Measurements from ENCODE around the gene ITGB4. TPM values are rescaled to one million over a fixed set of nuclear protein-coding genes. Genes with fewer than 3 reads are reported as not detected.

Gene ITGB4
- total and polyA plus RNA-seq, 2 experiments from 2014 or later, result 6.1 to 9.7 TPM

- Mint-ChIP-seq H3K27ac (peak overlapping the region; percentile 18; the same call in 1 of the 2 replicates), H3K4me3 (peak overlapping the region; percentile 92), H3K27me3 (ENCODE audit: insufficient read depth, low read depth, poor library complexity) (peaks cover 50% of the 10 kb centered on the region), H3K36me3 (ENCODE audit: low read depth) (peaks cover 46% of the 10 kb centered on the region), H3K9me3 (peaks cover 4% of the 10 kb centered on the region; the same call in 2 of the 3 replicates), H3K4me1 (peaks cover 39% of the 10 kb centered on the region)
- Histone ChIP-seq H3K27me3 (ENCODE audit: insufficient read depth) (no peaks in the 10 kb centered on the region), H4K20me1 (replicated peaks; ENCODE audit: insufficient read depth) (peaks cover 18% of the 10 kb centered on the region), H3F3A (replicated peaks; ENCODE audit: low read depth) (peaks cover 31% of the 10 kb centered on the region), H3K9me2 (ENCODE audit: insufficient read depth) (no peaks in the 10 kb centered on the region), H3K36me3 (ENCODE audit: insufficient read depth) (peaks cover 17% of the 10 kb centered on the region; the same call in 1 of the 2 replicates), H3K27ac (ENCODE audit: low read depth) (no peak overlapping the region; the same call in 1 of the 2 replicates), H3K4me2 (no peak overlapping the region), H3K4me1 (ENCODE audit: insufficient read depth) (peaks cover 10% of the 10 kb centered on the region), H2AFZ (no peak overlapping the region), H3K79me2 (replicated peaks; ENCODE audit: insufficient read depth) (peaks cover 22% of the 10 kb centered on the region), H3K4me3 (peak overlapping the region; percentile 80)
- TF ChIP-seq POLR2AphosphoS5 (IDR thresholded peaks at IDR 0.05; ENCODE audit: low read depth) (peak; percentile 38), ZNF331 (CRISPR knock-in tag; IDR thresholded peaks at IDR 0.05; ENCODE audit: low read depth) (no peak)
- DNase-seq (ENCODE audit: low spot score) (no peak), ATAC-seq (no peak)
These were observed 55.4 kb downstream of the ITGB4 start for GRCh38 chr17:75776386-75777295.

GRCh38 chr17:75777296-75777922, 56.1 kb downstream of the ITGB4 start:
- H3K27me3 ChIP-seq (ENCODE audit: insufficient read depth), result no peaks in the 10 kb centered on the region
- peaks cover 22% of the 10 kb centered on the region for H3K79me2 ChIP-seq (replicated peaks; ENCODE audit: insufficient read depth)
- peak overlapping the region; percentile 80 for H3K4me3 ChIP-seq
- H3F3A ChIP-seq (replicated peaks; ENCODE audit: low read depth), result peaks cover 31% of the 10 kb centered on the region
- Mint-ChIP-seq H3K9me3 (peaks cover 4% of the 10 kb centered on the region; the same call in 2 of the 3 replicates), H3K27me3 (ENCODE audit: insufficient read depth, low read depth, poor library complexity) (peaks cover 50% of the 10 kb centered on the region), H3K4me1 (peaks cover 34% of the 10 kb centered on the region), H3K27ac (no peak overlapping the region), H3K36me3 (ENCODE audit: low read depth) (peaks cover 46% of the 10 kb centered on the region), H3K4me3 (peak overlapping the region; percentile 92)
- H2AFZ ChIP-seq, result no peak overlapping the region
- peaks cover 17% of the 10 kb centered on the region; the same call in 1 of the 2 replicates for H3K36me3 ChIP-seq (ENCODE audit: insufficient read depth)
- ATAC-seq (no peak), DNase-seq (ENCODE audit: low spot score) (no peak)
- H3K27ac ChIP-seq (ENCODE audit: low read depth), result no peak overlapping the region
- peaks cover 18% of the 10 kb centered on the region for H4K20me1 ChIP-seq (replicated peaks; ENCODE audit: insufficient read depth)
- peaks cover 10% of the 10 kb centered on the region for H3K4me1 ChIP-seq (ENCODE audit: insufficient read depth)
- peak overlapping the region; percentile 91 for H3K4me2 ChIP-seq
- no peaks in the 10 kb centered on the region for H3K9me2 ChIP-seq (ENCODE audit: insufficient read depth)
- TF ChIP-seq ETS1 (IDR thresholded peaks at IDR 0.05) (no peak), EZH2phosphoT487 (IDR thresholded peaks at IDR 0.05; ENCODE audit: unreplicated experiment) (no peak), EZH2 (IDR thresholded peaks at IDR 0.05; ENCODE audit: low read depth, unreplicated experiment) (no peak), POLR2AphosphoS5 (IDR thresholded peaks at IDR 0.05; ENCODE audit: low read depth) (no peak), STAT1 (IDR thresholded peaks at IDR 0.05; ENCODE audit: unreplicated experiment) (no peak), ZNF462 (CRISPR knock-in tag; IDR thresholded peaks at IDR 0.05) (no peak), ZNF331 (CRISPR knock-in tag; IDR thresholded peaks at IDR 0.05; ENCODE audit: low read depth) (no peak), CREB1 (CRISPR knock-in tag; IDR thresholded peaks at IDR 0.05; ENCODE audit: low read depth) (no peak), CTCF (conservative IDR thresholded peaks at IDR 0.05; ENCODE audit: low read depth in 2 of 2) (no peak)

Data from GM23338 (cell line).